Fibroblast of villous mesenchyme (primary cell): ENCODE data around the gene PROX1. TPM values are rescaled to one million over a fixed set of nuclear protein-coding genes. Genes with fewer than 3 reads are reported as not detected.

ENCODE experiments used
- DNase-seq: peaks from one replicate; pipeline ENCODE4 v3.0.0-alpha.2; 2010; ENCODE audit warnings: low read depth
- H3K4me3 ChIP-seq: 2 replicates; pipeline ENCODE4 v1.5.1; 2011; ENCODE audit warnings: low read depth, mild to moderate bottlenecking, low read length
- total RNA-seq: library from RNA; depleted of rRNA; stranded (reverse); fragments of >200 nt; gene quantifications from 2 replicates; pipeline ENCODE4 v1.2.3, GENCODE V29; 2012
- TF ChIP-seq, protein P1 (sequence below): IDR thresholded peaks from 2 replicates; pipeline ENCODE4 v1.5.1; 2012; ENCODE audit warnings: low read depth, mild to moderate bottlenecking, low read length; ENCODE audit not compliant: insufficient read depth

Gene PROX1, protein sequence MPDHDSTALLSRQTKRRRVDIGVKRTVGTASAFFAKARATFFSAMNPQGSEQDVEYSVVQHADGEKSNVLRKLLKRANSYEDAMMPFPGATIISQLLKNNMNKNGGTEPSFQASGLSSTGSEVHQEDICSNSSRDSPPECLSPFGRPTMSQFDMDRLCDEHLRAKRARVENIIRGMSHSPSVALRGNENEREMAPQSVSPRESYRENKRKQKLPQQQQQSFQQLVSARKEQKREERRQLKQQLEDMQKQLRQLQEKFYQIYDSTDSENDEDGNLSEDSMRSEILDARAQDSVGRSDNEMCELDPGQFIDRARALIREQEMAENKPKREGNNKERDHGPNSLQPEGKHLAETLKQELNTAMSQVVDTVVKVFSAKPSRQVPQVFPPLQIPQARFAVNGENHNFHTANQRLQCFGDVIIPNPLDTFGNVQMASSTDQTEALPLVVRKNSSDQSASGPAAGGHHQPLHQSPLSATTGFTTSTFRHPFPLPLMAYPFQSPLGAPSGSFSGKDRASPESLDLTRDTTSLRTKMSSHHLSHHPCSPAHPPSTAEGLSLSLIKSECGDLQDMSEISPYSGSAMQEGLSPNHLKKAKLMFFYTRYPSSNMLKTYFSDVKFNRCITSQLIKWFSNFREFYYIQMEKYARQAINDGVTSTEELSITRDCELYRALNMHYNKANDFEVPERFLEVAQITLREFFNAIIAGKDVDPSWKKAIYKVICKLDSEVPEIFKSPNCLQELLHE
- under 0.01 TPM in 2 replicates for total RNA-seq

DNA sequence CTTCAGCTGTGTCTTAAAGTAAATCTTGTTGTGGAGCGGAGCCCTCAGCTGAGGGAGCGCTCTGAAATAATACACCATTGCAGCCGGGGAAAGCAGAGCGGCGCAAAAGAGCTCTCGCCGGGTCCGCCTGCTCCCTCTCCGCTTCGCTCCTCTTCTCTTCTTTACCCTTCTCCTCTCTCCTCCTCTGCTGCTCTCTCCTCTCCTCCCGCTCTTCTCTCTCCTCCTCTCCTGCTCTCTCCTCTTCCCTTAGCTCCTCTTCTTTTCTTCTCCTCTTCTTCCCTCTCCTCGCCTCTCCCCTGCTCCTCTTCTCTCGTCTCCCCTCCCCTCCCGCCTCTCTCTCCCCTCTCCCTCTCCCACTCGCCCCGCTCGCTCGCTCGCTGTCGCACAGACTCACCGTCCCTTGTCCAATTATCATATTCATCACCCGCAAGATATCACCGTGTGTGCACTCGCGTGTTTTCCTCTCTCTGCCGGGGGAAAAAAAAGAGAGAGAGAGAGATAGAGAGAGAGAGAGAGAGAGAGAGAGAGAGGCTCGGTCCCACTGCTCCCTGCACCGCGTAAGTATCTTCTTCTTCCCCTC lies at the start of gene PROX1:
Gene PROX1 (plus strand): TSS at position 47 of the 580 bp plus-strand sequence. CDS start 8,563 bp downstream, outside the sequence.
- TF ChIP-seq, protein P1, sequence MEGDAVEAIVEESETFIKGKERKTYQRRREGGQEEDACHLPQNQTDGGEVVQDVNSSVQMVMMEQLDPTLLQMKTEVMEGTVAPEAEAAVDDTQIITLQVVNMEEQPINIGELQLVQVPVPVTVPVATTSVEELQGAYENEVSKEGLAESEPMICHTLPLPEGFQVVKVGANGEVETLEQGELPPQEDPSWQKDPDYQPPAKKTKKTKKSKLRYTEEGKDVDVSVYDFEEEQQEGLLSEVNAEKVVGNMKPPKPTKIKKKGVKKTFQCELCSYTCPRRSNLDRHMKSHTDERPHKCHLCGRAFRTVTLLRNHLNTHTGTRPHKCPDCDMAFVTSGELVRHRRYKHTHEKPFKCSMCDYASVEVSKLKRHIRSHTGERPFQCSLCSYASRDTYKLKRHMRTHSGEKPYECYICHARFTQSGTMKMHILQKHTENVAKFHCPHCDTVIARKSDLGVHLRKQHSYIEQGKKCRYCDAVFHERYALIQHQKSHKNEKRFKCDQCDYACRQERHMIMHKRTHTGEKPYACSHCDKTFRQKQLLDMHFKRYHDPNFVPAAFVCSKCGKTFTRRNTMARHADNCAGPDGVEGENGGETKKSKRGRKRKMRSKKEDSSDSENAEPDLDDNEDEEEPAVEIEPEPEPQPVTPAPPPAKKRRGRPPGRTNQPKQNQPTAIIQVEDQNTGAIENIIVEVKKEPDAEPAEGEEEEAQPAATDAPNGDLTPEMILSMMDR: no peak
- H3K4me3 ChIP-seq: peak within 1 kb of the TSS; percentile 63
- peak; percentile 83 for DNase-seq

GRCh38 chr1:213938776-213939175 lies 49.0 kb upstream of the PROX1 start:
- H3K4me3 ChIP-seq: no peak overlapping the region
- TF ChIP-seq, protein P1: no peak
- DNase-seq: no peak

DNA sequence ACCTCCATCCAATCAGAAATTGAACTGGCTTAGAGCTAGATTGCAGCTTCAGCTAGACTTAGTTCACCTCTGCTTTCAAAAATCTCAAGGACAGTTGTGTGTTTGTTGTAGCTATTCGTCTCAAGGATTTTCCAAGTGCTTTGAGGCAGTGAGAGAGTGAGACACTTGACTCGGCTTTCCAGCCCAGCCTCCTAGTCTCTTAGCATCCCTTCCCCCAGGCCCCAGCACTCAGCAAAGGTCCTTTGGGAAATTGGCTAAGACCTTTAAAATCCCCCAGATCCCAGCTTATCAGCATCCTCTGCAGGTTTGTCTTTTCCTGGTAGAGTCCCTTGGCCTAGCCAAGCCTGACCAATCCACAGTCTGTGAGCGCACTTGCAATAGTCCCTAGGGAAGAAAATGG lies 47.9 kb upstream of the PROX1 start:
- TF ChIP-seq, protein P1: no peak
- no peak for DNase-seq
- H3K4me3 ChIP-seq: no peak overlapping the region

DNA sequence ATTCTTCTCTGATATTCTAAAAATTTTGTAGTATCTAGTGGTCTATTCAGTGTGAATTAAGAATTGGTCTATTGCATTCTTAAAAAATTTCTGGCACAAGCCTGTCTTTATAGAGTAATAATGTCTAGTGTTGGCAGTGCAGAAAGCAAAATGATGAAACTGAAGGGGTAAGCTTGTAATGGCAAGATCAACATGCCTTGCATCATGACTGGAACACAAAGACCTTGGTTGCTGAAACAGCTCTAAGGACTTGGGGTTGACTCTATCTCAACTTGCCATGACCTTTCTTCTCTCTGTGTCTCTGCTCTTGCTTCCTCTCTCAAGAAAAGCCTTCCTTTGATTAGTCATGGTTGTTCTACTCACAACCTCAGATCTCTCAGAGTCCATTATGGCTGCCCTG lies 46.8 kb upstream of the PROX1 start:
- TF ChIP-seq, protein P1: no peak
- DNase-seq: no peak
- H3K4me3 ChIP-seq: no peak overlapping the region

DNA sequence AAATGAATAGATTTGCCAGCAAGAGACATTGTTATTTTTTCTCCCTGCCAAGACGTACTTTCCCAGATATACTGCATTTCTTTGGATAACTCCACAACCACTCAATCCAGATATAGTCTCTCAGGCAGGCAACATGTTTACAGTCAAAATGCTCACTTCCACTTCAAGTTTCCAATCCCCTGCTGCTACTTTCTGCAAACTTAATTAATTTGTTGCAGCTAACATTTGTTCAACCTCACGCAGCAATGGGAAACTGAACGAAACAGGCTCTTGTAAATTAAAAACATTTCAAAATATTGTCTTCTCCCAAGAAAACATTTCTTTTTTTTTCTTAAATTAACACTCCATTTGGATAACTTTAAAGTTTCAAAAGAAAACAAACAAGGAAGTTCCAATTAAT lies 45.7 kb upstream of the PROX1 start:
- TF ChIP-seq, protein P1: peak; percentile 3
- DNase-seq: no peak
- no peak overlapping the region for H3K4me3 ChIP-seq

GRCh38 chr1:213947200-213947801 lies 40.5 kb upstream of the PROX1 start:
- TF ChIP-seq, protein P1: no peak
- H3K4me3 ChIP-seq: no peak overlapping the region
- no peak for DNase-seq
